Measurements from ENCODE around the gene AHI1. TPM values are rescaled to one million over a fixed set of nuclear protein-coding genes. Genes with fewer than 3 reads are reported as not detected.

AHI1 gene
- polyA plus RNA-seq, 1 donor (not counting 4 experiments of a cell fraction or from before 2014, with no cell fraction given) = 7.0 TPM

- Histone ChIP-seq H3K27ac (ENCODE audit: control insufficient read depth, insufficient read depth, low read length) (no peak overlapping the region), H3K79me2 (ENCODE audit: control insufficient read depth, insufficient read depth, low read length) (no peaks in the 10 kb centered on the region), H3K4me3 (ENCODE audit: control insufficient read depth in 2 of 3, extremely low read depth in 1 of 3, insufficient read depth in 2 of 3, low read depth in 1 of 3, low read length in 3 of 3) (no peak overlapping the region), H2AFZ (ENCODE audit: control insufficient read depth, low read length) (no peak overlapping the region), H3K36me3 (ENCODE audit: control insufficient read depth in 2 of 2, extremely low read depth in 1 of 2, insufficient read depth in 2 of 2, low read length in 2 of 2) (no peaks in the 10 kb centered on the region), H4K20me1 (ENCODE audit: control insufficient read depth, extremely low read depth, insufficient read depth, low read length) (no peaks in the 10 kb centered on the region), H3K9me1 (ENCODE audit: control insufficient read depth, extremely low read depth, insufficient read depth, low read length) (no peaks in the 10 kb centered on the region), H3K9ac (ENCODE audit: control insufficient read depth, extremely low read depth, insufficient read depth, low read length) (no peak overlapping the region), H3K27me3 (ENCODE audit: control insufficient read depth, extremely low read depth, insufficient read depth, low read length) (no peaks in the 10 kb centered on the region), H3K4me1 (ENCODE audit: control insufficient read depth, extremely low read depth, insufficient read depth, low read length) (peaks cover 4% of the 10 kb centered on the region), H3K9me3 (ENCODE audit: control insufficient read depth, low read depth, low read length) (no peaks in the 10 kb centered on the region), H3K4me2 (ENCODE audit: control insufficient read depth, extremely low read depth, insufficient read depth, low read depth, low read length) (no peak overlapping the region)
- DNase-seq (ENCODE audit: low read depth, low spot score) (no peak), FAIRE-seq (no peak)
- no peak for TF ChIP-seq EZH2 (IDR thresholded peaks at IDR 0.05; ENCODE audit: low read length)
- TF ChIP-seq, protein P1, sequence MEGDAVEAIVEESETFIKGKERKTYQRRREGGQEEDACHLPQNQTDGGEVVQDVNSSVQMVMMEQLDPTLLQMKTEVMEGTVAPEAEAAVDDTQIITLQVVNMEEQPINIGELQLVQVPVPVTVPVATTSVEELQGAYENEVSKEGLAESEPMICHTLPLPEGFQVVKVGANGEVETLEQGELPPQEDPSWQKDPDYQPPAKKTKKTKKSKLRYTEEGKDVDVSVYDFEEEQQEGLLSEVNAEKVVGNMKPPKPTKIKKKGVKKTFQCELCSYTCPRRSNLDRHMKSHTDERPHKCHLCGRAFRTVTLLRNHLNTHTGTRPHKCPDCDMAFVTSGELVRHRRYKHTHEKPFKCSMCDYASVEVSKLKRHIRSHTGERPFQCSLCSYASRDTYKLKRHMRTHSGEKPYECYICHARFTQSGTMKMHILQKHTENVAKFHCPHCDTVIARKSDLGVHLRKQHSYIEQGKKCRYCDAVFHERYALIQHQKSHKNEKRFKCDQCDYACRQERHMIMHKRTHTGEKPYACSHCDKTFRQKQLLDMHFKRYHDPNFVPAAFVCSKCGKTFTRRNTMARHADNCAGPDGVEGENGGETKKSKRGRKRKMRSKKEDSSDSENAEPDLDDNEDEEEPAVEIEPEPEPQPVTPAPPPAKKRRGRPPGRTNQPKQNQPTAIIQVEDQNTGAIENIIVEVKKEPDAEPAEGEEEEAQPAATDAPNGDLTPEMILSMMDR (optimal IDR thresholded peaks at IDR 0.05 in 1 of 3, IDR thresholded peaks at IDR 0.05 in 1 of 3, conservative IDR thresholded peaks at IDR 0.05 in 1 of 3; ENCODE audit: extremely low read depth in 1 of 3, insufficient read depth in 2 of 3, low read length in 3 of 3) = no peak
- dilution Hi-C loops (cut with MboI; ENCODE audit: extremely low pct_ligation_motif_present, low sequenced_read_pairs) = no loop called here
Measured at GRCh38 chr6:135268740-135269139, 228.8 kb downstream of the AHI1 start.

DNA sequence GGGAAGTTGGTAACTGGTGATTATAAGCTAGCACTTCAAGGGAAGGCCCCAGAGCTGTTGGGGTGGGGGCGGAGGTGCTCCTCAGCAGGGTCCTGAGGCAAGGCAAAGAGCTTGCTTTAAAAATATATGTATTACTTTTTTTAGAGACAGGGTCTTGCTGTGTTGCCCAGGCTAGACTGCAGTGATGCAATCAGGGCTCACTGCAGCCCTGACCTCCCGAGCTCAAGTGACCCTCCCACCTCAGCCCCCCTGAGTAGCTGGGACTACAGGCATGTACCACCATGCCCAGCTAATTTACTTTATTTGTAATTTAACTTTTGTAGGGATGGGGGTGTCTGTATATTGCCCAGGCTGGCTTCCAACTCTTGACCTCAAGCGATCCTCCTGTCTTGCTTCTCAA lies 229.3 kb downstream of the AHI1 start:
- H3K9ac ChIP-seq (ENCODE audit: control insufficient read depth, extremely low read depth, insufficient read depth, low read length) = no peak overlapping the region
- H3K4me3 ChIP-seq (ENCODE audit: control insufficient read depth in 2 of 3, extremely low read depth in 1 of 3, insufficient read depth in 2 of 3, low read depth in 1 of 3, low read length in 3 of 3) = no peak overlapping the region
- TF ChIP-seq, protein P1 (optimal IDR thresholded peaks at IDR 0.05 in 1 of 3, IDR thresholded peaks at IDR 0.05 in 1 of 3, conservative IDR thresholded peaks at IDR 0.05 in 1 of 3; ENCODE audit: extremely low read depth in 1 of 3, insufficient read depth in 2 of 3, low read length in 3 of 3) = no peak
- TF ChIP-seq EZH2 (IDR thresholded peaks at IDR 0.05; ENCODE audit: low read length) = no peak
- FAIRE-seq (no peak), DNase-seq (ENCODE audit: low read depth, low spot score) (no peak)
- no peaks in the 10 kb centered on the region for H3K9me3 ChIP-seq (ENCODE audit: control insufficient read depth, low read depth, low read length)
- H4K20me1 ChIP-seq (ENCODE audit: control insufficient read depth, extremely low read depth, insufficient read depth, low read length) = no peaks in the 10 kb centered on the region
- peaks cover 4% of the 10 kb centered on the region for H3K4me1 ChIP-seq (ENCODE audit: control insufficient read depth, extremely low read depth, insufficient read depth, low read length)
- no peak overlapping the region for H3K27ac ChIP-seq (ENCODE audit: control insufficient read depth, insufficient read depth, low read length)
- H3K4me2 ChIP-seq (ENCODE audit: control insufficient read depth, extremely low read depth, insufficient read depth, low read depth, low read length) = no peak overlapping the region
- no peaks in the 10 kb centered on the region for H3K79me2 ChIP-seq (ENCODE audit: control insufficient read depth, insufficient read depth, low read length)
- no peaks in the 10 kb centered on the region for H3K36me3 ChIP-seq (ENCODE audit: control insufficient read depth in 2 of 2, extremely low read depth in 1 of 2, insufficient read depth in 2 of 2, low read length in 2 of 2)
- no peaks in the 10 kb centered on the region for H3K9me1 ChIP-seq (ENCODE audit: control insufficient read depth, extremely low read depth, insufficient read depth, low read length)
- H3K27me3 ChIP-seq (ENCODE audit: control insufficient read depth, extremely low read depth, insufficient read depth, low read length) = no peaks in the 10 kb centered on the region
- dilution Hi-C loops (cut with MboI; ENCODE audit: extremely low pct_ligation_motif_present, low sequenced_read_pairs) = no loop called here
- no peak overlapping the region for H2AFZ ChIP-seq (ENCODE audit: control insufficient read depth, low read length)

Data from keratinocyte (primary cell).